Panc1 (cell line): ENCODE data around the gene CABCOCO1. TPM values are rescaled to one million over a fixed set of nuclear protein-coding genes. Genes with fewer than 3 reads are reported as not detected.
A peak's percentile ranks its signal among the peaks of the same experiment; 100 is the strongest.

Experiments used
- ATAC-seq: fragments of 200-7000 bp; cut with Tn5 transposase; 2 replicates; pipeline ENCODE4 v1.9.1; 2020; ENCODE audit warnings: mild to moderate bottlenecking, moderate library complexity
- BruUV-seq: library from RNA; stranded (reverse); fragments of 400-500 nt; replicated peaks from 2 replicates; lab custom pipeline; 2021; lab: Mats Ljungman, UMichigan
- CTCF ChIA-PET: fragments of 300-600 bp; sonication (Branson Sonifier 250); formaldehyde crosslinking; loops from one replicate; lab custom pipeline; 2022; ENCODE audit warnings: antibody characterized with exemption; lab: Charles Lee
- POLR2A ChIA-PET: fragments of 300-600 bp; sonication (Branson Sonifier 250); formaldehyde crosslinking; loops from one replicate; lab custom pipeline; 2022; ENCODE audit warnings: antibody characterized with exemption; lab: Charles Lee
- DNase-seq: peaks from one replicate; pipeline ENCODE4 v3.0.0-alpha.2; 2010; ENCODE audit warnings: low read depth, low spot score
- H3K27ac ChIP-seq: 2 replicates; pipeline ENCODE4 v1.5.1; 2011; ENCODE audit warnings: mild to moderate bottlenecking, low read length, inconsistent platforms
- H3K27me3 ChIP-seq: fragments of 200-500 bp; sonication (Bioruptor generic); 2 replicates; pipeline ENCODE4 v1.6.0; 2014; ENCODE audit warnings: low read length, inconsistent platforms; ENCODE audit not compliant: control insufficient read depth, insufficient read depth
- H3K36me3 ChIP-seq: fragments of 200-500 bp; sonication (Bioruptor generic); 2 replicates; pipeline ENCODE4 v1.5.1; 2014; ENCODE audit warnings: inconsistent platforms, mild to moderate bottlenecking, low read length, moderate library complexity; ENCODE audit not compliant: control insufficient read depth, insufficient read depth
- H3K4me1 ChIP-seq: 2 replicates; pipeline ENCODE4 v1.5.1; 2011; ENCODE audit warnings: inconsistent platforms, mild to moderate bottlenecking, low read length, moderate library complexity; ENCODE audit not compliant: control insufficient read depth, insufficient read depth
- H3K4me3 ChIP-seq, 2 experiments: 2 replicates each; pipeline ENCODE4 v1.5.1; 2011 to 2012; ENCODE audit warnings: low read depth in 2 of 2, low read length in 2 of 2, mild to moderate bottlenecking in 2 of 2, inconsistent platforms in 1 of 2, moderate library complexity in 1 of 2
- H3K9me3 ChIP-seq: fragments of 200-500 bp; sonication (Bioruptor generic); 2 replicates; pipeline ENCODE4 v1.5.1; 2014; ENCODE audit warnings: low read depth, mild to moderate bottlenecking, inconsistent platforms, low read length, moderate library complexity; ENCODE audit not compliant: control insufficient read depth, insufficient read depth
- POLR2AphosphoS5 ChIP-seq: IDR thresholded peaks from 2 replicates; pipeline ENCODE4 v1.6.1; 2012; ENCODE audit warnings: mild to moderate bottlenecking, low read depth, low read length, moderate library complexity
- SIN3A ChIP-seq: IDR thresholded peaks from 2 replicates; pipeline ENCODE4 v1.6.1; 2012; ENCODE audit warnings: low read depth, mild to moderate bottlenecking, low read length, moderate library complexity, borderline replicate concordance; ENCODE audit not compliant: insufficient read depth
- TCF7L2 ChIP-seq: IDR thresholded peaks from 2 replicates; pipeline ENCODE4 v1.6.1; 2011; ENCODE audit warnings: mild to moderate bottlenecking, low read depth, low read length, inconsistent platforms
- in situ Hi-C: cut with HindIII; loops from 2 replicates; pipeline ENCODE4 v1.10.0; 2016; ENCODE audit warnings: low sequenced_read_pairs, low pct_unique_long_range_greater_than_20kb
- intact Hi-C: fragments of 100-400 bp; cut with micrococcal nuclease; formaldehyde crosslinking; loops from one replicate; pipeline ENCODE4 v1.10.0; 2022; ENCODE audit not compliant: unreplicated experiment
- total RNA-seq: library from RNA; stranded (reverse); gene quantifications from one replicate; pipeline ENCODE4 v1.2.1, GENCODE V29; 2021; ENCODE audit not compliant: unreplicated experiment
- TF ChIP-seq, protein P1 (sequence below), 2 experiments: IDR thresholded peaks; 2 replicates each; pipeline ENCODE4 v1.6.1; 2011 to 2012; ENCODE audit warnings: low read depth in 2 of 2, control low read depth in 1 of 2, low read length in 1 of 2, mild to moderate bottlenecking in 1 of 2, moderate library complexity in 1 of 2; ENCODE audit not compliant: insufficient read depth in 1 of 2
- TF ChIP-seq, protein P2 (sequence below): fragments of 450-650 bp; IDR thresholded peaks from 2 replicates; pipeline ENCODE4 v1.5.1; 2017; ENCODE audit warnings: mild to moderate bottlenecking

Gene CABCOCO1
- total RNA-seq, 1 experiment from 2014 or later, result 4.0 TPM

DNA sequence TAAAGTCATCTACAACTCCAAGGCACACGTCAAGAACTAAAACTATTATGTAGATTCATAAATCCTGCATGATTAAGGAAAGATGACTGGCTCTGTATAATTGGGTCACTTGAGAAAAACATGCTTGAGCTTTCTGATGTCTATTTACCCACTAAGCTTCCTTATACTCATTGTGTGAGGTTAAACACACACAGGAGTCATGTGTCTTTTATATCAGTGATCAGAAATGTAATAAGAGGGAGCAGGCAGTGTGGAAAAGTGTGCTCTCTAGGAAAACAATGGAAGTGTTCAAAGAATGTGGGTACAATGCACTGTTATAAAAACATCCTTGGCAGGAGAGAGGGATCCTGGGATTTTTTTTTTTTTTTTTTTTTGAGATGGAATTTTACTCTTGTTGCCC lies 130.2 kb downstream of the CABCOCO1 start:
- ChIA-PET CTCF (no interaction called here), POLR2A (no interaction called here)
- Histone ChIP-seq H3K4me1 (0 out of 2 replicates have a peak, but pooled peaks cover 3% of the 10 kb centered on the region), H3K27me3 (no peaks in the 10 kb centered on the region), H3K27ac (peak overlapping the region; percentile 42), H3K4me3 (no peak overlapping the region), H3K9me3 (no peaks in the 10 kb centered on the region), H3K36me3 (no peaks in the 10 kb centered on the region)
- in situ Hi-C loops, result no loop called here
- DNase-seq, result no peak
- no peak for ATAC-seq
- intact Hi-C loops, result no loop called here
- TF ChIP-seq, protein P1, sequence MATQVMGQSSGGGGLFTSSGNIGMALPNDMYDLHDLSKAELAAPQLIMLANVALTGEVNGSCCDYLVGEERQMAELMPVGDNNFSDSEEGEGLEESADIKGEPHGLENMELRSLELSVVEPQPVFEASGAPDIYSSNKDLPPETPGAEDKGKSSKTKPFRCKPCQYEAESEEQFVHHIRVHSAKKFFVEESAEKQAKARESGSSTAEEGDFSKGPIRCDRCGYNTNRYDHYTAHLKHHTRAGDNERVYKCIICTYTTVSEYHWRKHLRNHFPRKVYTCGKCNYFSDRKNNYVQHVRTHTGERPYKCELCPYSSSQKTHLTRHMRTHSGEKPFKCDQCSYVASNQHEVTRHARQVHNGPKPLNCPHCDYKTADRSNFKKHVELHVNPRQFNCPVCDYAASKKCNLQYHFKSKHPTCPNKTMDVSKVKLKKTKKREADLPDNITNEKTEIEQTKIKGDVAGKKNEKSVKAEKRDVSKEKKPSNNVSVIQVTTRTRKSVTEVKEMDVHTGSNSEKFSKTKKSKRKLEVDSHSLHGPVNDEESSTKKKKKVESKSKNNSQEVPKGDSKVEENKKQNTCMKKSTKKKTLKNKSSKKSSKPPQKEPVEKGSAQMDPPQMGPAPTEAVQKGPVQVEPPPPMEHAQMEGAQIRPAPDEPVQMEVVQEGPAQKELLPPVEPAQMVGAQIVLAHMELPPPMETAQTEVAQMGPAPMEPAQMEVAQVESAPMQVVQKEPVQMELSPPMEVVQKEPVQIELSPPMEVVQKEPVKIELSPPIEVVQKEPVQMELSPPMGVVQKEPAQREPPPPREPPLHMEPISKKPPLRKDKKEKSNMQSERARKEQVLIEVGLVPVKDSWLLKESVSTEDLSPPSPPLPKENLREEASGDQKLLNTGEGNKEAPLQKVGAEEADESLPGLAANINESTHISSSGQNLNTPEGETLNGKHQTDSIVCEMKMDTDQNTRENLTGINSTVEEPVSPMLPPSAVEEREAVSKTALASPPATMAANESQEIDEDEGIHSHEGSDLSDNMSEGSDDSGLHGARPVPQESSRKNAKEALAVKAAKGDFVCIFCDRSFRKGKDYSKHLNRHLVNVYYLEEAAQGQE (IDR thresholded peaks at IDR 0.05; ENCODE audit: insufficient read depth in 1 of 2, low read depth in 2 of 2, low read length in 1 of 2), result no peak
- TF ChIP-seq TCF7L2 (no peak), POLR2AphosphoS5 (no peak), SIN3A (no peak)
- BruUV-seq, result no TSS peak

- ATAC-seq (no peak), DNase-seq (no peak)
- Histone ChIP-seq H3K27ac (peak overlapping the region; percentile 59; the same call in 1 of the 2 replicates), H3K36me3 (no peaks in the 10 kb centered on the region), H3K9me3 (no peaks in the 10 kb centered on the region), H3K4me1 (0 out of 2 replicates have a peak, but pooled peaks cover 3% of the 10 kb centered on the region), H3K27me3 (no peaks in the 10 kb centered on the region), H3K4me3 (no peak overlapping the region)
- in situ Hi-C loops, result no loop called here
- ChIA-PET POLR2A (no interaction called here), CTCF (no interaction called here)
- intact Hi-C loops, result no loop called here
- TF ChIP-seq, protein P2, sequence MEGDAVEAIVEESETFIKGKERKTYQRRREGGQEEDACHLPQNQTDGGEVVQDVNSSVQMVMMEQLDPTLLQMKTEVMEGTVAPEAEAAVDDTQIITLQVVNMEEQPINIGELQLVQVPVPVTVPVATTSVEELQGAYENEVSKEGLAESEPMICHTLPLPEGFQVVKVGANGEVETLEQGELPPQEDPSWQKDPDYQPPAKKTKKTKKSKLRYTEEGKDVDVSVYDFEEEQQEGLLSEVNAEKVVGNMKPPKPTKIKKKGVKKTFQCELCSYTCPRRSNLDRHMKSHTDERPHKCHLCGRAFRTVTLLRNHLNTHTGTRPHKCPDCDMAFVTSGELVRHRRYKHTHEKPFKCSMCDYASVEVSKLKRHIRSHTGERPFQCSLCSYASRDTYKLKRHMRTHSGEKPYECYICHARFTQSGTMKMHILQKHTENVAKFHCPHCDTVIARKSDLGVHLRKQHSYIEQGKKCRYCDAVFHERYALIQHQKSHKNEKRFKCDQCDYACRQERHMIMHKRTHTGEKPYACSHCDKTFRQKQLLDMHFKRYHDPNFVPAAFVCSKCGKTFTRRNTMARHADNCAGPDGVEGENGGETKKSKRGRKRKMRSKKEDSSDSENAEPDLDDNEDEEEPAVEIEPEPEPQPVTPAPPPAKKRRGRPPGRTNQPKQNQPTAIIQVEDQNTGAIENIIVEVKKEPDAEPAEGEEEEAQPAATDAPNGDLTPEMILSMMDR, result no peak
- no peak for TF ChIP-seq SIN3A
- no peak for TF ChIP-seq TCF7L2
- TF ChIP-seq, protein P1 (IDR thresholded peaks at IDR 0.05; ENCODE audit: insufficient read depth in 1 of 2, low read depth in 2 of 2, low read length in 1 of 2), result no peak
- TF ChIP-seq POLR2AphosphoS5, result no peak
- no TSS peak for BruUV-seq
Observed at GRCh38 chr10:61793760-61794703, 131.3 kb downstream of the CABCOCO1 start.
